ENCODE data around the gene KDM4B. TPM values are rescaled to one million over a fixed set of nuclear protein-coding genes. Genes with fewer than 3 reads are reported as not detected.

KDM4B gene
- total and polyA plus RNA-seq, 4 donors, result 17.1 to 49.5 (median 24.7) TPM

GRCh38 chr19:5016268-5016667 is 47.4 kb downstream of the KDM4B start:
- Histone ChIP-seq H3K9ac (ENCODE audit: insufficient read depth in 1 of 2, low read length in 2 of 2) (no peak overlapping the region), H3K4me1 (ENCODE audit: control insufficient read depth in 5 of 5, insufficient read depth in 5 of 5, low read length in 5 of 5) (peaks cover 0 to 3% (median 0%) of the 10 kb centered on the region in 5 donors), H3K4me3 (no peak overlapping the region), H3K27me3 (ENCODE audit: control insufficient read depth in 3 of 3, insufficient read depth in 3 of 3, low read length in 2 of 3) (no peaks in the 10 kb centered on the region), H3K9me3 (ENCODE audit: control insufficient read depth in 4 of 4, insufficient read depth in 3 of 4, low read length in 3 of 4) (no peaks in the 10 kb centered on the region), H3K36me3 (ENCODE audit: control insufficient read depth in 4 of 4, insufficient read depth in 4 of 4, low read length in 4 of 4) (peaks cover 2 to 30% (median 9%) of the 10 kb centered on the region in 4 donors), H3K27ac (ENCODE audit: low read depth in 1 of 2, low read length in 1 of 2) (no peak overlapping the region)
- no peak for TF ChIP-seq CTCF (IDR thresholded peaks at IDR 0.05; ENCODE audit: control extremely low read depth, extremely low read depth)
- no peak for DNase-seq
- 85 to 93% methylated on average over 16 of the region's 16 CpGs for WGBS, 2 donors
- ATAC-seq (ENCODE audit: insufficient read depth, low FRiP score), result no peak

DNA sequence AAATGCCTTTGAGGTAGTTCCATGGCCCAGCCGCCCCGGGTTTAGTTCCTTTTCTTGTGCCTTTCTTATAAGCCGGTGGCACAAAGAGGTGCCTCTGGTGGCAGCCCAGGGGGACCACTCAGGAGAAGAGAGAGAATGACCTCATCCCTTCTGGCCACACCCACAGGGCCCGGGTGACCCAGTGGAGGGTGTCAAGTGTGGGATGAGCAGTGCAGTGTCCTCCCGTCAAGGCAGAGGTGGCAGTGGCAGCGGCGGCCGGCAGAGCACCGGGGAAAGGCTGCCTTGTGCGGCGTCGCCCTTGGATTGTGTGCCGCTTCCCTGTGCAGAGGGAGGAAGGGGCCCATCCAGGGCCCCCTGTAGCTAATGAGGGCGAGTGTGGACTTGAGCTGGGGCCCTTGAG is 47.9 kb downstream of the KDM4B start:
- 94 to 95% methylated on average over 14 of the region's 14 CpGs for WGBS, 2 donors
- no peak overlapping the region for H3K9ac ChIP-seq (ENCODE audit: insufficient read depth in 1 of 2, low read length in 2 of 2)
- ATAC-seq (ENCODE audit: insufficient read depth, low FRiP score), result no peak
- DNase-seq, result no peak
- peaks cover 0 to 1% (median 0%) of the 10 kb centered on the region in 5 donors for H3K4me1 ChIP-seq (ENCODE audit: control insufficient read depth in 5 of 5, insufficient read depth in 5 of 5, low read length in 5 of 5)
- no peak overlapping the region for H3K27ac ChIP-seq (ENCODE audit: low read depth in 1 of 2, low read length in 1 of 2)
- no peaks in the 10 kb centered on the region for H3K27me3 ChIP-seq (ENCODE audit: control insufficient read depth in 3 of 3, insufficient read depth in 3 of 3, low read length in 2 of 3)
- no peak for TF ChIP-seq CTCF (IDR thresholded peaks at IDR 0.05; ENCODE audit: control extremely low read depth, extremely low read depth)
- peaks cover 2 to 30% (median 9%) of the 10 kb centered on the region in 4 donors for H3K36me3 ChIP-seq (ENCODE audit: control insufficient read depth in 4 of 4, insufficient read depth in 4 of 4, low read length in 4 of 4)
- H3K9me3 ChIP-seq (ENCODE audit: control insufficient read depth in 4 of 4, insufficient read depth in 3 of 4, low read length in 3 of 4), result no peaks in the 10 kb centered on the region
- H3K4me3 ChIP-seq, result no peak overlapping the region

GRCh38 chr19:5017235-5017634 is 48.3 kb downstream of the KDM4B start:
- Histone ChIP-seq H3K9ac (ENCODE audit: insufficient read depth in 1 of 2, low read length in 2 of 2) (no peak overlapping the region), H3K27me3 (ENCODE audit: control insufficient read depth in 3 of 3, insufficient read depth in 3 of 3, low read length in 2 of 3) (no peaks in the 10 kb centered on the region), H3K27ac (ENCODE audit: low read depth in 1 of 2, low read length in 1 of 2) (no peak overlapping the region), H3K4me1 (ENCODE audit: control insufficient read depth in 5 of 5, insufficient read depth in 5 of 5, low read length in 5 of 5) (no peaks in the 10 kb centered on the region), H3K9me3 (ENCODE audit: control insufficient read depth in 4 of 4, insufficient read depth in 3 of 4, low read length in 3 of 4) (no peaks in the 10 kb centered on the region), H3K4me3 (no peak overlapping the region), H3K36me3 (ENCODE audit: control insufficient read depth in 4 of 4, insufficient read depth in 4 of 4, low read length in 4 of 4) (peaks cover 2 to 30% (median 9%) of the 10 kb centered on the region in 4 donors)
- WGBS, 2 donors, result 83 to 89% methylated on average over 5 of the region's 5 CpGs
- DNase-seq, result no peak
- no peak for TF ChIP-seq CTCF (IDR thresholded peaks at IDR 0.05; ENCODE audit: control extremely low read depth, extremely low read depth)
- no peak for ATAC-seq (ENCODE audit: insufficient read depth, low FRiP score)
